ENCODE data around the gene CIDEB. TPM values are rescaled to one million over a fixed set of nuclear protein-coding genes. Genes with fewer than 3 reads are reported as not detected.

Gene CIDEB
- polyA plus RNA-seq, 1 donor from 2014 or later, result 19.2 TPM

GRCh38 chr14:24255931-24256711 is 51.7 kb downstream of the CIDEB start:
- no peak overlapping the region for H3K27ac Mint-ChIP-seq
- no peaks in the 10 kb centered on the region for H3K36me3 Mint-ChIP-seq
- no peaks in the 10 kb centered on the region for H3K27me3 Mint-ChIP-seq

GRCh38 chr14:24255438-24255837 is 52.3 kb downstream of the CIDEB start:
- H3K9me3 Mint-ChIP-seq, result no peaks in the 10 kb centered on the region
- H3K4me3 Mint-ChIP-seq, result no peak overlapping the region
- H3K4me1 Mint-ChIP-seq, result peaks cover 0 to 2% (median 1%) of the 10 kb centered on the region in 3 donors
- H3K36me3 Mint-ChIP-seq, result no peaks in the 10 kb centered on the region
- no peaks in the 10 kb centered on the region for H3K27me3 Mint-ChIP-seq
- no peak overlapping the region for H3K27ac Mint-ChIP-seq

More at GRCh38 chr14:24255931-24256711, 51.7 kb downstream of the CIDEB start:
- H3K9me3 Mint-ChIP-seq, result no peaks in the 10 kb centered on the region
- peaks cover 0 to 2% (median 0%) of the 10 kb centered on the region in 3 donors for H3K4me1 Mint-ChIP-seq
- no peak overlapping the region for H3K4me3 Mint-ChIP-seq

Other genes with a start within 250 kb of the CIDEB start
- gene CPNE6, start 236.4 kb downstream of the CIDEB start, polyA plus RNA-seq, result not detected
- gene PCK2, start 213.7 kb downstream of the CIDEB start, polyA plus RNA-seq, result 50.2 TPM
- 74.5 TPM for gene DCAF11, start 193.2 kb downstream of the CIDEB start, polyA plus RNA-seq
- gene NRL, start 193.0 kb downstream of the CIDEB start, polyA plus RNA-seq, result 2.6 TPM
- gene FITM1, start 177.3 kb downstream of the CIDEB start, polyA plus RNA-seq, result 1.1 TPM
- gene PSME1, start 171.8 kb downstream of the CIDEB start, polyA plus RNA-seq, result 804 TPM
- 18.2 TPM for gene EMC9, start 166.4 kb downstream of the CIDEB start, polyA plus RNA-seq
- gene PSME2, start 161.4 kb downstream of the CIDEB start, polyA plus RNA-seq, result 328 TPM
- gene RNF31, start 160.5 kb downstream of the CIDEB start, polyA plus RNA-seq, result 54.3 TPM
- gene IRF9, start 146.7 kb downstream of the CIDEB start, polyA plus RNA-seq, result 136 TPM
- gene REC8, start 135.9 kb downstream of the CIDEB start, polyA plus RNA-seq, result 12.5 TPM
- 15.8 TPM for gene IPO4, start 119.2 kb downstream of the CIDEB start, polyA plus RNA-seq
- gene TM9SF1, start 112.5 kb downstream of the CIDEB start, polyA plus RNA-seq, result 25.1 TPM
- 0.84 TPM for gene TSSK4, start 102.3 kb downstream of the CIDEB start, polyA plus RNA-seq
- gene CHMP4A, start 94.5 kb downstream of the CIDEB start, polyA plus RNA-seq, result 170 TPM
- gene MDP1, start 91.9 kb downstream of the CIDEB start, polyA plus RNA-seq, result 33.5 TPM
- 273 TPM for gene NEDD8, start 75.6 kb downstream of the CIDEB start, polyA plus RNA-seq
- 64.1 TPM for gene GMPR2, start 75.0 kb downstream of the CIDEB start, polyA plus RNA-seq
- gene TINF2, start 65.4 kb downstream of the CIDEB start, polyA plus RNA-seq, result 186 TPM
- not detected for gene TGM1, start 44.8 kb downstream of the CIDEB start, polyA plus RNA-seq
- 37.9 TPM for gene RABGGTA, start 36.4 kb downstream of the CIDEB start, polyA plus RNA-seq
- gene DHRS1, start 8.2 kb downstream of the CIDEB start, polyA plus RNA-seq, result 27.3 TPM
- gene NOP9, start 8.1 kb downstream of the CIDEB start, polyA plus RNA-seq, result 1.6 TPM
- 0.97 TPM for gene LTB4R2, start 2.2 kb upstream of the CIDEB start, polyA plus RNA-seq
- 2.5 TPM for gene LTB4R, start 3.5 kb upstream of the CIDEB start, polyA plus RNA-seq
- 0.75 TPM for gene ADCY4, start 27.1 kb upstream of the CIDEB start, polyA plus RNA-seq
- 14.8 TPM for gene RIPK3, start 32.0 kb upstream of the CIDEB start, polyA plus RNA-seq
- 0.20 TPM for gene NFATC4, start 60.2 kb upstream of the CIDEB start, polyA plus RNA-seq
- gene NYNRIN, start 91.0 kb upstream of the CIDEB start, polyA plus RNA-seq, result not detected
- gene CBLN3, start 121.7 kb upstream of the CIDEB start, polyA plus RNA-seq, result 2.9 TPM
- gene KHNYN, start 122.0 kb upstream of the CIDEB start, polyA plus RNA-seq, result 26.5 TPM
- 94.0 TPM for gene SDR39U1, start 134.8 kb upstream of the CIDEB start, polyA plus RNA-seq
- gene CMA1, start 200.3 kb upstream of the CIDEB start, polyA plus RNA-seq, result not detected

All from IgD-negative memory B cell (primary cell).